AG09319 (cell line): ENCODE measurements around the gene FMO5.

Experiments
- DNase-seq: peaks from one replicate; pipeline ENCODE4 v3.0.0-alpha.2; 2010; ENCODE audit warnings: low read depth; ENCODE audit errors: extremely low read depth
- CTCF ChIP-seq: IDR thresholded peaks from 2 replicates; pipeline ENCODE4 v1.5.1; 2011; ENCODE audit warnings: low read depth, mild to moderate bottlenecking, inconsistent platforms, low read length, moderate library complexity

FMO5 gene

GRCh38 chr1:147152772-147153171 is 72.4 kb downstream of the FMO5 start:
- TF ChIP-seq CTCF: no peak
- DNase-seq: no peak

- no peak for DNase-seq
- TF ChIP-seq CTCF: no peak
Measured at GRCh38 chr1:147151244-147151643, 73.9 kb downstream of the FMO5 start.

- TF ChIP-seq CTCF: no peak
- no peak for DNase-seq
Measured at GRCh38 chr1:147142886-147143285, 82.3 kb downstream of the FMO5 start.
